H9 (cell line): ENCODE results near the gene FRS3. TPM values are rescaled to one million over a fixed set of nuclear protein-coding genes. Genes with fewer than 3 reads are reported as not detected.
A peak's percentile ranks its signal among the peaks of the same experiment; 100 is the strongest.

Source experiments
- DNase-seq: peaks from one replicate; pipeline ENCODE4 v3.0.0-alpha.2; 2017
- H2AFZ ChIP-seq: one replicate; pipeline ENCODE4 v1.6.1; 2013; ENCODE audit warnings: mild to moderate bottlenecking, low read length, control low read depth, moderate library complexity
- H2AK5ac ChIP-seq: 2 replicates; pipeline ENCODE4 v1.6.1; 2013; ENCODE audit warnings: low read length, control low read depth, mixed read lengths; ENCODE audit not compliant: insufficient read length
- H2BK120ac ChIP-seq: one replicate; pipeline ENCODE4 v1.6.1; 2013; ENCODE audit warnings: low read depth, mild to moderate bottlenecking, low read length, control low read depth, inconsistent platforms; ENCODE audit not compliant: poor library complexity, severe bottlenecking
- H2BK12ac ChIP-seq: 2 replicates; pipeline ENCODE4 v1.6.1; 2013; ENCODE audit warnings: low read length, control low read depth, mixed read lengths, low read depth; ENCODE audit not compliant: insufficient read length
- H2BK15ac ChIP-seq: 2 replicates; pipeline ENCODE4 v1.6.1; 2013; ENCODE audit warnings: low read depth, low read length, control low read depth
- H2BK20ac ChIP-seq: one replicate; pipeline ENCODE4 v1.6.1; 2013; ENCODE audit warnings: low read depth, mild to moderate bottlenecking, low read length, control low read depth, inconsistent platforms; ENCODE audit not compliant: poor library complexity, severe bottlenecking
- H2BK5ac ChIP-seq: 2 replicates; pipeline ENCODE4 v1.6.1; 2013; ENCODE audit warnings: low read length, control low read depth, mixed read lengths; ENCODE audit not compliant: insufficient read length
- H3K14ac ChIP-seq: 2 replicates; pipeline ENCODE4 v1.6.1; 2013; ENCODE audit warnings: low read length, control low read depth; ENCODE audit not compliant: insufficient read depth
- H3K18ac ChIP-seq: 2 replicates; pipeline ENCODE4 v1.6.1; 2013; ENCODE audit warnings: low read depth, mild to moderate bottlenecking, mixed read lengths, low read length, control low read depth; ENCODE audit not compliant: insufficient read length
- H3K23ac ChIP-seq: 2 replicates; pipeline ENCODE4 v1.6.1; 2013; ENCODE audit warnings: low read length, control low read depth, mixed read lengths, low read depth; ENCODE audit not compliant: insufficient read length
- H3K23me2 ChIP-seq: 2 replicates; pipeline ENCODE4 v1.6.1; 2013; ENCODE audit warnings: low read depth, mild to moderate bottlenecking, mixed read lengths, low read length, control low read depth; ENCODE audit not compliant: insufficient read length, poor library complexity, severe bottlenecking
- H3K27ac ChIP-seq: 2 replicates; pipeline ENCODE4 v1.5.1; 2013; ENCODE audit warnings: low read length, control low read depth, mixed read lengths, low read depth; ENCODE audit not compliant: insufficient read length
- H3K27me3 ChIP-seq: 2 replicates; pipeline ENCODE4 v1.6.1; 2013; ENCODE audit warnings: low read length, control low read depth, inconsistent platforms; ENCODE audit not compliant: insufficient read depth
- H3K4ac ChIP-seq: 2 replicates; pipeline ENCODE4 v1.6.1; 2013; ENCODE audit warnings: low read depth, mild to moderate bottlenecking, control low read depth, inconsistent platforms, low read length, moderate library complexity
- H3K4me1 ChIP-seq: 2 replicates; pipeline ENCODE4 v1.6.1; 2013; ENCODE audit warnings: low read length, control low read depth, inconsistent platforms; ENCODE audit not compliant: insufficient read depth
- H3K4me2 ChIP-seq: 2 replicates; pipeline ENCODE4 v1.6.1; 2013; ENCODE audit warnings: low read length, control low read depth, mixed read lengths; ENCODE audit not compliant: insufficient read length, insufficient read depth
- H3K56ac ChIP-seq: 2 replicates; pipeline ENCODE4 v1.6.1; 2013; ENCODE audit warnings: low read depth, mild to moderate bottlenecking, mixed read lengths, low read length, control low read depth; ENCODE audit not compliant: insufficient read length
- H3K79me1 ChIP-seq: 2 replicates; pipeline ENCODE4 v1.6.1; 2013; ENCODE audit warnings: low read depth, mild to moderate bottlenecking, moderate library complexity, low read length, control low read depth, inconsistent platforms; ENCODE audit not compliant: insufficient read depth, poor library complexity, severe bottlenecking
- H3K79me2 ChIP-seq: 2 replicates; pipeline ENCODE4 v1.6.1; 2013; ENCODE audit warnings: low read length, control low read depth, inconsistent platforms; ENCODE audit not compliant: insufficient read depth
- H3K9ac ChIP-seq: 2 replicates; pipeline ENCODE4 v1.6.1; 2013; ENCODE audit warnings: low read length, control low read depth, mixed read lengths; ENCODE audit not compliant: insufficient read length; ENCODE audit errors: extremely low read depth
- H3K9me3 ChIP-seq: one replicate; pipeline ENCODE4 v1.6.1; 2013; ENCODE audit warnings: low read depth, low read length, inconsistent platforms; ENCODE audit not compliant: control insufficient read depth
- H3T11ph ChIP-seq: one replicate; pipeline ENCODE4 v1.6.1; 2013; ENCODE audit warnings: mild to moderate bottlenecking, low read length, control low read depth, inconsistent platforms
- H4K20me1 ChIP-seq: one replicate; pipeline ENCODE4 v1.6.1; 2013; ENCODE audit not compliant: control insufficient read depth, insufficient read length, insufficient read depth
- H4K5ac ChIP-seq: 2 replicates; pipeline ENCODE4 v1.6.1; 2013; ENCODE audit warnings: low read depth, mild to moderate bottlenecking, mixed read lengths, low read length, control low read depth; ENCODE audit not compliant: insufficient read length
- H4K8ac ChIP-seq: replicated peaks from 2 replicates; pipeline ENCODE4 v1.6.1; 2013; ENCODE audit warnings: low read length, control low read depth, mixed read lengths, low read depth; ENCODE audit not compliant: insufficient read length
- H4K91ac ChIP-seq: 2 replicates; pipeline ENCODE4 v1.6.1; 2013; ENCODE audit warnings: low read depth, mild to moderate bottlenecking, moderate library complexity, mixed read lengths, low read length, control low read depth; ENCODE audit not compliant: insufficient read length
- H3K27ac Mint-ChIP-seq, 3 experiments: 2 replicates in 2 of 3; 3 replicates in 1 of 3; pipeline ENCODE4 v1.8.0; 2020 to 2021; ENCODE audit warnings: mixed read lengths in 3 of 3, mild to moderate bottlenecking in 1 of 3, moderate library complexity in 1 of 3
- H3K27me3 Mint-ChIP-seq: 2 replicates; pipeline ENCODE4 v1.8.0; 2021; ENCODE audit warnings: low read depth, mild to moderate bottlenecking, moderate library complexity, mixed read lengths
- H3K36me3 Mint-ChIP-seq, 3 experiments: 2 replicates in 2 of 3; 3 replicates in 1 of 3; pipeline ENCODE4 v1.8.0; 2020 to 2021; ENCODE audit warnings: low read depth in 3 of 3, mixed read lengths in 3 of 3; ENCODE audit not compliant: insufficient read depth in 1 of 3
- H3K4me1 Mint-ChIP-seq, 2 experiments: 2 replicates each; pipeline ENCODE4 v1.8.0; 2020; ENCODE audit warnings: mixed read lengths in 2 of 2
- H3K4me3 Mint-ChIP-seq, 2 experiments: 2 replicates in 1 of 2; 3 replicates in 1 of 2; pipeline ENCODE4 v1.8.0; 2020 to 2021; ENCODE audit warnings: mild to moderate bottlenecking in 2 of 2, mixed read lengths in 2 of 2, moderate library complexity in 1 of 2
- H3K9me3 Mint-ChIP-seq, 2 experiments: 2 replicates in 1 of 2; 3 replicates in 1 of 2; pipeline ENCODE4 v1.8.0; 2020; ENCODE audit warnings: mild to moderate bottlenecking in 2 of 2, mixed read lengths in 2 of 2, moderate library complexity in 1 of 2
- CTCF ChIP-seq: fragments of 200-600 bp; sonication (generic); conservative IDR thresholded peaks from 3 replicates; pipeline ENCODE4 v1.8.0; 2021; ENCODE audit warnings: antibody characterized with exemption, mild to moderate bottlenecking
- WGBS: extraction: QIAGEN DNeasy Blood & Tissue Kit; methylation state at CpG from one replicate; pipeline ENCODE4 v1.1.7; 2013; ENCODE audit warnings: missing lambda C conversion rate, low lambda C conversion rate, mixed read lengths; ENCODE audit not compliant: insufficient read length; ENCODE audit errors: extremely low coverage; 5-methylcytosine and 5-hydroxymethylcytosine counted together
- total RNA-seq: library from RNA; stranded (reverse); gene quantifications from 2 replicates; pipeline ENCODE4 v1.2.1, GENCODE V29; 2021

The FRS3 gene
- total RNA-seq, 1 experiment from 2014 or later: 4.8 TPM

GRCh38 chr6:41785254-41785653 lies 5.6 kb upstream of the FRS3 start:
- Histone ChIP-seq H3K9me3 (no peaks in the 10 kb centered on the region), H3K4ac (no peak overlapping the region), H3K4me1 (no peaks in the 10 kb centered on the region), H3T11ph (no peak overlapping the region), H4K5ac (no peak overlapping the region), H3K4me2 (no peak overlapping the region), H2BK5ac (no peak overlapping the region), H3K23ac (no peak overlapping the region), H3K14ac (no peak overlapping the region), H3K79me1 (no peaks in the 10 kb centered on the region), H3K18ac (no peak overlapping the region), H3K56ac (no peak overlapping the region), H2AFZ (no peak overlapping the region), H2AK5ac (no peak overlapping the region), H3K27ac (no peak overlapping the region), H3K79me2 (peaks cover 2% of the 10 kb centered on the region; the same call in 1 of the 2 replicates), H4K91ac (no peak overlapping the region), H2BK20ac (no peak overlapping the region), H4K20me1 (no peaks in the 10 kb centered on the region), H3K23me2 (peaks cover 9% of the 10 kb centered on the region), H4K8ac (no peak overlapping the region), H3K27me3 (peaks cover 17% of the 10 kb centered on the region; the same call in 1 of the 2 replicates), H2BK12ac (no peak overlapping the region), H3K9ac (no peak overlapping the region), H2BK120ac (no peak overlapping the region), H2BK15ac (no peak overlapping the region)
- peaks cover 57% of the 10 kb centered on the region for H3K27me3 Mint-ChIP-seq
- no peak for TF ChIP-seq CTCF
- H3K36me3 Mint-ChIP-seq: peaks cover 11 to 17% (median 15%) of the 10 kb centered on the region in 3 experiments
- H3K4me3 Mint-ChIP-seq: peak overlapping the region in 1 of 2 experiments; percentile 63; a peak in 4 of 5 replicates
- no CpG with 5 or more reads among the region's 11 CpGs for WGBS
- H3K4me1 Mint-ChIP-seq: peaks cover 16 to 24% of the 10 kb centered on the region in 2 experiments
- DNase-seq: no peak
- H3K27ac Mint-ChIP-seq: no peak overlapping the region
- H3K9me3 Mint-ChIP-seq: no peaks in the 10 kb centered on the region; a peak in 3 of 5 replicates
